H9 (cell line): Measurements from ENCODE around the gene LETM1. TPM values are rescaled to one million over a fixed set of nuclear protein-coding genes. Genes with fewer than 3 reads are reported as not detected.

Source experiments
- DNase-seq: peaks from one replicate; pipeline ENCODE4 v3.0.0-alpha.2; 2017
- H2AFZ ChIP-seq: one replicate; pipeline ENCODE4 v1.6.1; 2013; ENCODE audit warnings: mild to moderate bottlenecking, low read length, control low read depth, moderate library complexity
- H2AK5ac ChIP-seq: 2 replicates; pipeline ENCODE4 v1.6.1; 2013; ENCODE audit warnings: low read length, control low read depth, mixed read lengths; ENCODE audit not compliant: insufficient read length
- H2BK120ac ChIP-seq: one replicate; pipeline ENCODE4 v1.6.1; 2013; ENCODE audit warnings: low read depth, mild to moderate bottlenecking, low read length, control low read depth, inconsistent platforms; ENCODE audit not compliant: poor library complexity, severe bottlenecking
- H2BK12ac ChIP-seq: 2 replicates; pipeline ENCODE4 v1.6.1; 2013; ENCODE audit warnings: low read length, control low read depth, mixed read lengths, low read depth; ENCODE audit not compliant: insufficient read length
- H2BK15ac ChIP-seq: 2 replicates; pipeline ENCODE4 v1.6.1; 2013; ENCODE audit warnings: low read depth, low read length, control low read depth
- H2BK20ac ChIP-seq: one replicate; pipeline ENCODE4 v1.6.1; 2013; ENCODE audit warnings: low read depth, mild to moderate bottlenecking, low read length, control low read depth, inconsistent platforms; ENCODE audit not compliant: poor library complexity, severe bottlenecking
- H2BK5ac ChIP-seq: 2 replicates; pipeline ENCODE4 v1.6.1; 2013; ENCODE audit warnings: low read length, control low read depth, mixed read lengths; ENCODE audit not compliant: insufficient read length
- H3K14ac ChIP-seq: 2 replicates; pipeline ENCODE4 v1.6.1; 2013; ENCODE audit warnings: low read length, control low read depth; ENCODE audit not compliant: insufficient read depth
- H3K18ac ChIP-seq: 2 replicates; pipeline ENCODE4 v1.6.1; 2013; ENCODE audit warnings: low read depth, mild to moderate bottlenecking, mixed read lengths, low read length, control low read depth; ENCODE audit not compliant: insufficient read length
- H3K23ac ChIP-seq: 2 replicates; pipeline ENCODE4 v1.6.1; 2013; ENCODE audit warnings: low read length, control low read depth, mixed read lengths, low read depth; ENCODE audit not compliant: insufficient read length
- H3K23me2 ChIP-seq: 2 replicates; pipeline ENCODE4 v1.6.1; 2013; ENCODE audit warnings: low read depth, mild to moderate bottlenecking, mixed read lengths, low read length, control low read depth; ENCODE audit not compliant: insufficient read length, poor library complexity, severe bottlenecking
- H3K27ac ChIP-seq: 2 replicates; pipeline ENCODE4 v1.5.1; 2013; ENCODE audit warnings: low read length, control low read depth, mixed read lengths, low read depth; ENCODE audit not compliant: insufficient read length
- H3K27me3 ChIP-seq: 2 replicates; pipeline ENCODE4 v1.6.1; 2013; ENCODE audit warnings: low read length, control low read depth, inconsistent platforms; ENCODE audit not compliant: insufficient read depth
- H3K4ac ChIP-seq: 2 replicates; pipeline ENCODE4 v1.6.1; 2013; ENCODE audit warnings: low read depth, mild to moderate bottlenecking, control low read depth, inconsistent platforms, low read length, moderate library complexity
- H3K4me1 ChIP-seq: 2 replicates; pipeline ENCODE4 v1.6.1; 2013; ENCODE audit warnings: low read length, control low read depth, inconsistent platforms; ENCODE audit not compliant: insufficient read depth
- H3K4me2 ChIP-seq: 2 replicates; pipeline ENCODE4 v1.6.1; 2013; ENCODE audit warnings: low read length, control low read depth, mixed read lengths; ENCODE audit not compliant: insufficient read length, insufficient read depth
- H3K56ac ChIP-seq: 2 replicates; pipeline ENCODE4 v1.6.1; 2013; ENCODE audit warnings: low read depth, mild to moderate bottlenecking, mixed read lengths, low read length, control low read depth; ENCODE audit not compliant: insufficient read length
- H3K79me1 ChIP-seq: 2 replicates; pipeline ENCODE4 v1.6.1; 2013; ENCODE audit warnings: low read depth, mild to moderate bottlenecking, moderate library complexity, low read length, control low read depth, inconsistent platforms; ENCODE audit not compliant: insufficient read depth, poor library complexity, severe bottlenecking
- H3K79me2 ChIP-seq: 2 replicates; pipeline ENCODE4 v1.6.1; 2013; ENCODE audit warnings: low read length, control low read depth, inconsistent platforms; ENCODE audit not compliant: insufficient read depth
- H3K9ac ChIP-seq: 2 replicates; pipeline ENCODE4 v1.6.1; 2013; ENCODE audit warnings: low read length, control low read depth, mixed read lengths; ENCODE audit not compliant: insufficient read length; ENCODE audit errors: extremely low read depth
- H3K9me3 ChIP-seq: one replicate; pipeline ENCODE4 v1.6.1; 2013; ENCODE audit warnings: low read depth, low read length, inconsistent platforms; ENCODE audit not compliant: control insufficient read depth
- H3T11ph ChIP-seq: one replicate; pipeline ENCODE4 v1.6.1; 2013; ENCODE audit warnings: mild to moderate bottlenecking, low read length, control low read depth, inconsistent platforms
- H4K20me1 ChIP-seq: one replicate; pipeline ENCODE4 v1.6.1; 2013; ENCODE audit not compliant: control insufficient read depth, insufficient read length, insufficient read depth
- H4K5ac ChIP-seq: 2 replicates; pipeline ENCODE4 v1.6.1; 2013; ENCODE audit warnings: low read depth, mild to moderate bottlenecking, mixed read lengths, low read length, control low read depth; ENCODE audit not compliant: insufficient read length
- H4K8ac ChIP-seq: replicated peaks from 2 replicates; pipeline ENCODE4 v1.6.1; 2013; ENCODE audit warnings: low read length, control low read depth, mixed read lengths, low read depth; ENCODE audit not compliant: insufficient read length
- H4K91ac ChIP-seq: 2 replicates; pipeline ENCODE4 v1.6.1; 2013; ENCODE audit warnings: low read depth, mild to moderate bottlenecking, moderate library complexity, mixed read lengths, low read length, control low read depth; ENCODE audit not compliant: insufficient read length
- H3K27ac Mint-ChIP-seq, 3 experiments: 2 replicates in 2 of 3; 3 replicates in 1 of 3; pipeline ENCODE4 v1.8.0; 2020 to 2021; ENCODE audit warnings: mixed read lengths in 3 of 3, mild to moderate bottlenecking in 1 of 3, moderate library complexity in 1 of 3
- H3K27me3 Mint-ChIP-seq: 2 replicates; pipeline ENCODE4 v1.8.0; 2021; ENCODE audit warnings: low read depth, mild to moderate bottlenecking, moderate library complexity, mixed read lengths
- H3K36me3 Mint-ChIP-seq, 3 experiments: 2 replicates in 2 of 3; 3 replicates in 1 of 3; pipeline ENCODE4 v1.8.0; 2020 to 2021; ENCODE audit warnings: low read depth in 3 of 3, mixed read lengths in 3 of 3; ENCODE audit not compliant: insufficient read depth in 1 of 3
- H3K4me1 Mint-ChIP-seq, 2 experiments: 2 replicates each; pipeline ENCODE4 v1.8.0; 2020; ENCODE audit warnings: mixed read lengths in 2 of 2
- H3K4me3 Mint-ChIP-seq, 2 experiments: 2 replicates in 1 of 2; 3 replicates in 1 of 2; pipeline ENCODE4 v1.8.0; 2020 to 2021; ENCODE audit warnings: mild to moderate bottlenecking in 2 of 2, mixed read lengths in 2 of 2, moderate library complexity in 1 of 2
- H3K9me3 Mint-ChIP-seq, 2 experiments: 2 replicates in 1 of 2; 3 replicates in 1 of 2; pipeline ENCODE4 v1.8.0; 2020; ENCODE audit warnings: mild to moderate bottlenecking in 2 of 2, mixed read lengths in 2 of 2, moderate library complexity in 1 of 2
- WGBS: extraction: QIAGEN DNeasy Blood & Tissue Kit; methylation state at CpG from one replicate; pipeline ENCODE4 v1.1.7; 2013; ENCODE audit warnings: missing lambda C conversion rate, low lambda C conversion rate, mixed read lengths; ENCODE audit not compliant: insufficient read length; ENCODE audit errors: extremely low coverage; 5-methylcytosine and 5-hydroxymethylcytosine counted together
- total RNA-seq: library from RNA; stranded (reverse); gene quantifications from 2 replicates; pipeline ENCODE4 v1.2.1, GENCODE V29; 2021
- TF ChIP-seq, protein P1 (sequence below): fragments of 200-600 bp; sonication (generic); conservative IDR thresholded peaks from 3 replicates; pipeline ENCODE4 v1.8.0; 2021; ENCODE audit warnings: antibody characterized with exemption, mild to moderate bottlenecking

The LETM1 gene
- total RNA-seq, 1 experiment from 2014 or later = 43.4 TPM

- Mint-ChIP-seq H3K9me3 (no peaks in the 10 kb centered on the region), H3K27me3 (peaks cover 1% of the 10 kb centered on the region; the same call in 1 of the 2 replicates), H3K27ac (0 out of 7 replicates have a peak overlapping the region, but pooled peaks of 1 of the 3 experiments have one; percentile 8), H3K36me3 (peaks cover 25 to 48% (median 41%) of the 10 kb centered on the region in 3 experiments; a peak in 6 of 7 replicates), H3K4me3 (no peak overlapping the region), H3K4me1 (peaks cover 5 to 13% of the 10 kb centered on the region in 2 experiments)
- Histone ChIP-seq H3K4me2 (no peak overlapping the region), H4K20me1 (no peaks in the 10 kb centered on the region), H2AK5ac (no peak overlapping the region), H4K91ac (no peak overlapping the region), H3K27ac (no peak overlapping the region), H2BK20ac (no peak overlapping the region), H2AFZ (no peak overlapping the region), H3K27me3 (no peaks in the 10 kb centered on the region), H3K56ac (no peak overlapping the region), H3K14ac (no peak overlapping the region), H3K9ac (no peak overlapping the region), H3K79me2 (peaks cover 10% of the 10 kb centered on the region; the same call in 1 of the 2 replicates), H3K23ac (no peak overlapping the region), H3K79me1 (peaks cover 3% of the 10 kb centered on the region), H4K8ac (no peak overlapping the region), H2BK12ac (no peak overlapping the region), H3K4ac (no peak overlapping the region), H3K9me3 (no peaks in the 10 kb centered on the region), H2BK15ac (no peak overlapping the region), H2BK120ac (no peak overlapping the region), H3K23me2 (no peaks in the 10 kb centered on the region), H2BK5ac (no peak overlapping the region), H3K4me1 (no peaks in the 10 kb centered on the region), H3K18ac (no peak overlapping the region), H3T11ph (no peak overlapping the region), H4K5ac (no peak overlapping the region)
- WGBS = no CpG with 5 or more reads among the region's 15 CpGs
- peak; percentile 88 for DNase-seq
- TF ChIP-seq, protein P1, sequence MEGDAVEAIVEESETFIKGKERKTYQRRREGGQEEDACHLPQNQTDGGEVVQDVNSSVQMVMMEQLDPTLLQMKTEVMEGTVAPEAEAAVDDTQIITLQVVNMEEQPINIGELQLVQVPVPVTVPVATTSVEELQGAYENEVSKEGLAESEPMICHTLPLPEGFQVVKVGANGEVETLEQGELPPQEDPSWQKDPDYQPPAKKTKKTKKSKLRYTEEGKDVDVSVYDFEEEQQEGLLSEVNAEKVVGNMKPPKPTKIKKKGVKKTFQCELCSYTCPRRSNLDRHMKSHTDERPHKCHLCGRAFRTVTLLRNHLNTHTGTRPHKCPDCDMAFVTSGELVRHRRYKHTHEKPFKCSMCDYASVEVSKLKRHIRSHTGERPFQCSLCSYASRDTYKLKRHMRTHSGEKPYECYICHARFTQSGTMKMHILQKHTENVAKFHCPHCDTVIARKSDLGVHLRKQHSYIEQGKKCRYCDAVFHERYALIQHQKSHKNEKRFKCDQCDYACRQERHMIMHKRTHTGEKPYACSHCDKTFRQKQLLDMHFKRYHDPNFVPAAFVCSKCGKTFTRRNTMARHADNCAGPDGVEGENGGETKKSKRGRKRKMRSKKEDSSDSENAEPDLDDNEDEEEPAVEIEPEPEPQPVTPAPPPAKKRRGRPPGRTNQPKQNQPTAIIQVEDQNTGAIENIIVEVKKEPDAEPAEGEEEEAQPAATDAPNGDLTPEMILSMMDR = peak; percentile 93
These were observed 43.5 kb upstream of the LETM1 start for GRCh38 chr4:1899149-1900086.
